PC-9 (cell line): ENCODE data around the gene ZNF410.

ENCODE experiments used
- CTCF ChIP-seq: fragments of 200-600 bp; sonication (generic); conservative IDR thresholded peaks from 2 replicates; pipeline ENCODE4 v1.6.1; 2017; ENCODE audit warnings: mixed run types, antibody characterized with exemption, mild to moderate bottlenecking, moderate library complexity
- EZH2 ChIP-seq: fragments of 200-600 bp; sonication (generic); IDR thresholded peaks from 2 replicates; pipeline ENCODE4 v1.8.0; 2017; ENCODE audit warnings: antibody characterized with exemption, low read depth

GRCh38 chr14:73870525-73871235, 16.0 kb upstream of the ZNF410 start:
- TF ChIP-seq EZH2, result no peak
- no peak for TF ChIP-seq CTCF
